GM06990 (cell line): Measurements from ENCODE around the gene CYP4F2.
"Not testable (repeated sequence)": the region's sequence is repeated elsewhere in the genome, so short reads cannot be mapped to it uniquely, and the experiment has no call there.

Source experiments
- DNase-seq: peaks from one replicate; pipeline ENCODE4 v3.0.0-alpha.2; 2011; ENCODE audit not compliant: insufficient read length; ENCODE audit errors: extremely low read depth
- H3K27me3 ChIP-seq: replicated peaks from 2 replicates; pipeline ENCODE4 v1.6.0; 2011; ENCODE audit warnings: low read length; ENCODE audit not compliant: control insufficient read depth, insufficient read depth
- H3K36me3 ChIP-seq: 2 replicates; pipeline ENCODE4 v1.5.1; 2011; ENCODE audit warnings: low read length; ENCODE audit not compliant: control insufficient read depth, insufficient read depth
- H3K4me3 ChIP-seq: replicated peaks from 2 replicates; pipeline ENCODE4 v1.5.1; 2011; ENCODE audit warnings: low read depth, mild to moderate bottlenecking, control low read depth, low read length
- TF ChIP-seq, protein P1 (sequence below): IDR thresholded peaks from 2 replicates; pipeline ENCODE4 v1.5.1; 2011; ENCODE audit warnings: low read length, control low read depth, mild to moderate bottlenecking, inconsistent platforms; ENCODE audit not compliant: insufficient read depth, poor library complexity, severe bottlenecking

CYP4F2 gene

DNA sequence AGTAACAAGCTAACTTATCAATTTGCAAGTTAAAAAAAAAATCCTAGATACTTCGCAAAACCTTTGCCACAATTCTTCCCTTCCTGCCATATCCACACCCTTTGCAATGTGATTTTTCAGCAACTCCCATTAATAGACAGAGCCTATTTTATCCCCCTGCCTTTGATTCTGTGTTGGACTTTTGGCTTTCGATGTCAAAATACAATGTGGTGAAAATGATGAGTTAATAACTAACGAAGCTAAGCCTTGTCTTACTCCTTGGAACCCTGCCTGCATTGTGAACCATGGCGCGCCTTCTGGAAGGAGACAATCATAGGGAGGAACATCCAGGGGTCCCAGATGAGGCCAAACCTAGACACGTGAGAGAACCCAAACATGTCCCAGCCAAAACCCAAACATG, 6.4 kb downstream of the CYP4F2 start:
- Histone ChIP-seq H3K27me3 (no peaks in the 10 kb centered on the region), H3K4me3 (no peak overlapping the region), H3K36me3 (no peaks in the 10 kb centered on the region)
- TF ChIP-seq, protein P1, sequence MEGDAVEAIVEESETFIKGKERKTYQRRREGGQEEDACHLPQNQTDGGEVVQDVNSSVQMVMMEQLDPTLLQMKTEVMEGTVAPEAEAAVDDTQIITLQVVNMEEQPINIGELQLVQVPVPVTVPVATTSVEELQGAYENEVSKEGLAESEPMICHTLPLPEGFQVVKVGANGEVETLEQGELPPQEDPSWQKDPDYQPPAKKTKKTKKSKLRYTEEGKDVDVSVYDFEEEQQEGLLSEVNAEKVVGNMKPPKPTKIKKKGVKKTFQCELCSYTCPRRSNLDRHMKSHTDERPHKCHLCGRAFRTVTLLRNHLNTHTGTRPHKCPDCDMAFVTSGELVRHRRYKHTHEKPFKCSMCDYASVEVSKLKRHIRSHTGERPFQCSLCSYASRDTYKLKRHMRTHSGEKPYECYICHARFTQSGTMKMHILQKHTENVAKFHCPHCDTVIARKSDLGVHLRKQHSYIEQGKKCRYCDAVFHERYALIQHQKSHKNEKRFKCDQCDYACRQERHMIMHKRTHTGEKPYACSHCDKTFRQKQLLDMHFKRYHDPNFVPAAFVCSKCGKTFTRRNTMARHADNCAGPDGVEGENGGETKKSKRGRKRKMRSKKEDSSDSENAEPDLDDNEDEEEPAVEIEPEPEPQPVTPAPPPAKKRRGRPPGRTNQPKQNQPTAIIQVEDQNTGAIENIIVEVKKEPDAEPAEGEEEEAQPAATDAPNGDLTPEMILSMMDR, result no peak
- no peak for DNase-seq

DNA sequence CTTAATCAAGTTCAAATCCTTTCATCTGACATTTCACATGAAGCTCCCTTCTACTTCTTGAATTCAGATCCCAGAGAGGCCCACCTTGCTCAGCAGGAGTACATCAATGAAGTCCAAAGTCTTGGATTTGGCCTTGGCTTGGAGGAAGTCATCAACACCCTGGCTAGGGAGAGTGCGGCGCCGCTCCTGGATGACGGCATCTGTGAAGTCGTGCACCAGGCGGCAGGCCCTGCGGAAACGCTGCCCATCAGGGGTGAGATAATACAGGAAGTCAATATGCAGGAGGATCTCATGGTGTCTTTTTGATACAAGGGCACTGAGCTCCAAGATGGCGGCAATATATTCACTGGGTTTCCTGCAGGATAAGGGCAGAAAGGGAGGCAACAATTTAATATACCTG, 8.5 kb downstream of the CYP4F2 start:
- not testable (repeated sequence) for DNase-seq, H3K27me3 ChIP-seq, H3K4me3 ChIP-seq, H3K36me3 ChIP-seq

DNA sequence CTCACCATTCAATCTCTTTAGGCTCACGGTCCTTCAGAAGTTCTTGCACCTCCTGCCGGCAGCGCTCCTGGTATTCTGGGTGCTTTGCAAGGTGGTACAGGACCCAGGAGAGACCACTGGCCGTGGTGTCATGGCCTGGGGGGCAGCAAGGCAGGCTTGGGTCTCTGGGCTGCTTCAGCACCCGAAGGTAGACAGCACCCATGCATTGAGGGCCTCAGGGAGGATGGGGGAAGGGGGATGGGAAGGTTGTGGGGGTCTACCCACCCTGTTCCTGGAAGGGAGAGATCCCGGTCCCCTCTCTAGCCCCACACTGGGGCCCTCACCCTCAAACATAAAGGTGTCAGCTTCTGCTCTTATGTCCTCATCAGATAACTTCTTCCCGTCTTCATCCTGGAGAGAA, 12.0 kb downstream of the CYP4F2 start:
- Histone ChIP-seq H3K4me3 (no peak overlapping the region), H3K27me3 (no peaks in the 10 kb centered on the region), H3K36me3 (no peaks in the 10 kb centered on the region)
- TF ChIP-seq, protein P1, result no peak
- DNase-seq, result no peak

DNA sequence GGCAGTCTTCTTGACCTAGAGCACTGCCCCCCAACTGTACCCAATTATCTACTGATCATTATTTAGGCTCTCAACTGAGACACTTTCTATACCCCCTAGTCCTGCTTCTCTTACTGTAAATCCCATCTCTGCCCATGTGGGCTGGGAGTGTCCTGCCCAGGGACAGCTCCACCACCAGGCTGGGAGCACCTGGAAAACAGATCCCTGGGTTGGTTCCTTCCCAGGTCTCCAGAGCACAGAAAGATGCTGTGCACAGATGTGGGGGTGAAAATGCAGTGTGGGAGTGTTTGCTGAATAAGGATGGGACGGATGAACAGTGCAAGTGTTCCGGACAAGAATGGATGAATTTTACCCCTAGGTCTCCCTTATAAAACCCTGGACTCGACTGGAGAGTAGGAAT, 12.7 kb downstream of the CYP4F2 start:
- no peak for DNase-seq
- H3K27me3 ChIP-seq, result no peaks in the 10 kb centered on the region
- TF ChIP-seq, protein P1, result no peak
- H3K36me3 ChIP-seq, result no peaks in the 10 kb centered on the region
- no peak overlapping the region for H3K4me3 ChIP-seq

DNA sequence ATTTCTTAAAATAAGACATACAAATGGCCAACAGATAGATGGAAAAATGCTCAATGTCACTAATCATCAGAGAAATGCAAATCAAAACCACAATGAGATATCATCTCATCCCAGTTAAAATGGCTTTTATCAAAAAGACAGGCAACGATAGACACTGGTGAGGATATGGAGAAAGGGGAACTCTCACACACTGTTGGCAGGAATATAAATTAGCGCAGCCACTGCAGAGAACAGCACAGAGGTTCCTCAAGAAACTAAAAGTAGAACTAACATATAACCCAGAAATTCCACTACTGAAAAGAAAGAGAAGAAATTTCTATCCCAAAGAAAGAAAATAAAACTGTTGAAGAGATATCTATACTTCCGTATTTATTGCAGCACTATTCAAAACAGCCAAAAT, 14.5 kb downstream of the CYP4F2 start:
- not testable (repeated sequence) for H3K4me3 ChIP-seq, H3K36me3 ChIP-seq, DNase-seq, H3K27me3 ChIP-seq

DNA sequence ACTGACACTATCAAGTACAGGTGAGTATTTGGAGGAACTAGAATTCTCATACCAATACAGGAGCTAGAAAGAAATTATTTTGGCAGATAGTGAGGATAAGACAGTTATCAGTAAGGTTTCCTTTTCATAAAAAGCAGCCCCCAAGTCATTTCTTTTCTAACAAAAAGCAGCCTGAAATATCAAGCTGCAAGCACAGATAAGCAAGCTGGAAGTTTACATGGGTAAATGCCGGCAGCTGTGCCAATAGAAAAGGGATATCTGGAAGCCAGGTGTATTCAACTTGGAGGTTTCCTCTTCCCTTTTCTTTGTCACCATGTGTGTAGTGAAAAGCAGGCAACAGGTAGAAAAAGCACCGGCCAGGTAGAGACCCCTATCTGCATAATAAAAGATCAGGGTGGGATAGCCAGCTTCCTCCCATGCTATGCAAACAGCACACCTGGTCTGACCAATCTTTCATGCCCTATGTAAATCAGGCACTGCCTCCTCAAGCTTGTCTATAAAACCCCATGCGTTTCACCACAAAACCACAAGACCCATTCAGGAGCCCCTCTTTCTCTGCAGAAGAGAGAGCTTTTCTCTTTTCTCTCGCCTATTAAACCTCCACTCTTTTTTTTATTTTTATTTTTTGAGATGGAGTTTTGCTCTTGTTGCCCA, 22.9 kb downstream of the CYP4F2 start:
- TF ChIP-seq, protein P1, result no peak
- Histone ChIP-seq H3K27me3 (no peaks in the 10 kb centered on the region), H3K4me3 (no peak overlapping the region), H3K36me3 (no peaks in the 10 kb centered on the region)
- DNase-seq, result no peak

DNA sequence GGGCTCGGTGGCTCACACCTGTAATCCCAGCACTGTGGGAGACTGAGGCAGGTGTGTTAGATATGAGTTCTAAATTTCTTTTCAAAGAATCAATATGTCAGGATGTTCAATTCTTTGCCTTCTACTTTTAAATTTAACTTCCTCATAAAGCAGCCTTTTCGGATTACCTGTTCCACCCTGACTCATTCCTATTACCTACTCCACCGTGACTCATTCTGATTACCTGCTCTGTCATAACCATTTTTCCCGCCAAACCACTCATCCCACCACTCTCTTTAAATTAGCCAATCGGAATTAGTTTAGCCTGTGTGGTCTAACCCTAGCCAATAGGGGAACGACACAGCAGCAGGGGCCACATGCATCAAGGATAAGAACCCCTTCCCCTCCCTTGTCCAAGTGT, 24.1 kb downstream of the CYP4F2 start:
- H3K4me3 ChIP-seq, DNase-seq, H3K36me3 ChIP-seq, H3K27me3 ChIP-seq: not testable (repeated sequence)
